Measurements from ENCODE around the gene NMT2. TPM values are rescaled to one million over a fixed set of nuclear protein-coding genes. Genes with fewer than 3 reads are reported as not detected.

Gene NMT2
- total RNA-seq, 1 experiment from 2014 or later, result 51.2 TPM

- DNase-seq (ENCODE audit: low read depth), result no peak
These were observed 27.1 kb downstream of the NMT2 start for GRCh38 chr10:15141136-15142054.

- no peak for DNase-seq (ENCODE audit: low read depth)
These were observed 27.8 kb downstream of the NMT2 start for GRCh38 chr10:15140698-15141097.

DNA sequence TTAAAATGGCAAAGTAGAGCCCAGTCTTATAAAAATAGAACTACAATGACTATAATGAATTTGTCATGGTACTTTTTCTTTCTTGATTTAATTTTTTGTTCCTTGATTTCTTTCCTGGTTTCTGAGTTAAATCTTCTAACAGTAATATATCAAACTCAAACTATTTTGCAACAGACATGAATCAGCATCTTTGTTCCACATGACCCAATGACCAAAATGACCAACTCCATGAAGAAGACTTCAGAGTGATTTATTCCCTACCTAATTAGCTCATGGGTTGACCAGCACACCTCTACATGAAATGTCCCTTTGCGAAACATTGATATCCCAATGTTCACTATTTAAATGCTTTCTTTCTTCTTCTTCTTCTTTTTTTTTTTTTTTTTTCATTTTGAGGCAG, 30.9 kb downstream of the NMT2 start:
- peak; percentile 11 for DNase-seq (ENCODE audit: low read depth)

DNA sequence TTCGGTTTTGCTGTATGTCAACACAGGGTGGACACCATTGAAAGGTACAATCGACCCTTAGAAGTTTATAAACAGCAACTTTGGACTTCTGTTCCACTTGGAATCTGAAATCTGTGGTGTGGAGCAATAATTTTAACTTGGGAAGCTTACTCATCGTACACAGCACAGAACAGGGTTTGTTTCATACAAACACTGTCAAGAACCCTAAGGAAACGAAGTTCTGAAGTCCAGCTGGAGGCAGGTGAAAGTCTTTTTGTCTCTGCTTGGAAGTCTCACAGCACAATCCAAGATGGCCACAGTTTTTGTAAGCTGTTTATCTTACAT, 31.5 kb downstream of the NMT2 start:
- no peak for DNase-seq (ENCODE audit: low read depth)

DNA sequence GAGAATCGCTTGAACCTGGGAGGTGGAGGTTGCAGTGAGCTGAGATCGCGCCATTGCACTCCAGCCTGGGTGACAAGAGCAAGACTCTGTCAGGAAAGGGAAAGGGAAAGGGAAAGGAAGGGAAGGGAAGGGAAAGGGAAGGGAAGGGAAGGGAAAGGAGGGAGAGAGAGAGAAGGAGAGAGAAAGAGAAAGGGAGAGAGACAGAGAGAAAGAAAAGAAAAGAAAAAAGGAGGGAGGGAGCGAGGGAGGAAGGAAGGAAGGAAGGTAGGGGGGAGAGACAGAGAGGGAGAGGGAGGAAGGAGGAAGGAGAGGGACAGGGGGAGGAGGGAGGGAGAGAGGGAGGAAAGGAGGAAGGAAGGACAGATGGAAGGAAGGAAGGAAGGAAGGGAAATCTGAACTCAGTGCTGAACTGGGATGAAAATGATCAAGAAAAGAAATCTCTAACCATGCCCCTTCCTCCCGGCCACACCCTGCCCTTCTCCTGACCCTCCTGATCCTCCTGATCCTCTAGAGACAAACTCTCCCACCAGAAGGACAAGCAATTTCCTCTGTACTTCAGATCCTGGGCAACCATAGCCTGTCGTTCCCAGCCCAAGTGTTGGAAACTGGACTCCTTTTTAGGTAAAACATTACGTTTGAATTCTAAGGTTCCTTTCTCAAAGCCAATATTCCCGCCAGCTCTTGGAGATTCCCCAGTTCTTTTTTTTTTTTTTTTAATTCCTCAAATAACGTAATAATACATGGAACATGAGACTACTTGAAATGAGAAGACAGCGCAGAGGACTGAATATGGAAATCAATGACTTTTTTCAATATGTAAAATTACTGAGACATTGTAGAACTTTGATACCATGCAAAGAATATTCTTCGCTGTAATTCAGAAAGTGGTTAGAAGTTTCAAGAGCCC, 32.1 kb downstream of the NMT2 start:
- DNase-seq (ENCODE audit: low read depth), result no peak

GRCh38 chr10:15131330-15131729, 37.2 kb downstream of the NMT2 start:
- no peak for DNase-seq (ENCODE audit: low read depth)

DNA sequence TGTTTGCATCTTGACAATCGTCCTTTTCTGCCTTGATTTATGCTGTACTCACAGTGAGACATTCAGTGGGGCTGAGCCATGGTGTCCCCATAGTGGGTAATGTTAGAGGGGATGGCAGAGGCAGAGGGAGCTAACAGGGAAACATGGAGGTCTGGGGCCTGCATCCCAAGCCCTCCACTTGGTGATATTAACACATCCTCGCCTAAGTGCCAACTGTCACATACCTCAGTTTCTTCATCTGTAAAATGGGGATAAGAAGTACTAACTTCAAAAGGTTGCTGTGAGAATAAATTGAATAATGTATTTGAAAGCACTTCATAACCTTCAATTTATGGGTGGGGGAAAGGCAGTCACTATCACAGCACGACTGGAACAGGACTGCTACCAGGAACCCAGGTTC, 43.6 kb downstream of the NMT2 start:
- DNase-seq (ENCODE audit: low read depth), result no peak

DNA sequence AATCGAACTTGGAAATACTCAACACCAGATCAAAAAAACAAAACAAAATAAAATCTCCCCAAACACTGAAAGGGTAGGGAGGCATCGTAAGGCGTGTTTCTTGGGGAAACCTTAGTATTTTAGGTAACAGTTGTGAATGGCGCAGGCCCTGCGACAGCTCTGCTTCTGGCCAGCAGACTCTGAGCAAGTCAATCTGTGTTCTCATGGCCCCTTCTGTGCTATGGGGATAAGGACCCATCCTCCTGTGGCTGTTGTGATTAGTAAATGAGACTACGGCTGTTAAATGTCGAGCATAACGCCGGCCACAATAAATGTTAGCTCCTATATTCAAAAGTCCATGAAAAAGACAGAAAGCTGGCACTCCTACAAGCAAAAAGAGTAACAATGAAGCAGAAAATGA, 44.3 kb downstream of the NMT2 start:
- no peak for DNase-seq (ENCODE audit: low read depth)

GRCh38 chr10:15123749-15124184, 44.7 kb downstream of the NMT2 start:
- peak; percentile 62 for DNase-seq (ENCODE audit: low read depth)

DNA sequence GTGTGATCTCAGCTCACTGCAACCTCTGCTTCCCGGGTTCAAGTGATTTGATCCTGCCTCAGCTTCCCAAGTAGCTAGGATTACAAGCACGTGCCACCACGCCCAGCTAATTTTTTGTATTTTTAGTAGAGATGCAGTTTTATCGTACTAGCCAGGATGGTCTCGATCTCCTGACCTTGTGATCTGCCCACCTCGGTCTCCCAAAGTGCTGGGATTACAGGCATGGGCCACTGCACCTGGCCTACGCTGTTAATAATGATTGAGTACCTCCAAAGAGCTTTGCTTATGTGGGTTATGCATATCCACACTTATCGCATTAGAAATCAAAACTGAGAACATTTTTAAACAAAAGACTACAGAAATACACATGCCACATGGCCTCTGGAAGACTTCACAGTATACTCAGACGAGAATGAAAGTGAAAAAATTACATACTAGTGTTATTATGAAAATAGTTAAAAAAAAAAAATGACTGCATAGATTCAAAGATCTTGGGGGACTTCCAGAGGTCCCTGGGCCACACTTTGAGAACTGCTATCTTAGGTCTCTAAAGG, 45.9 kb downstream of the NMT2 start:
- DNase-seq (ENCODE audit: low read depth), result no peak

- DNase-seq (ENCODE audit: low read depth), result no peak
These were observed 46.8 kb downstream of the NMT2 start for GRCh38 chr10:15121707-15122106.

DNA sequence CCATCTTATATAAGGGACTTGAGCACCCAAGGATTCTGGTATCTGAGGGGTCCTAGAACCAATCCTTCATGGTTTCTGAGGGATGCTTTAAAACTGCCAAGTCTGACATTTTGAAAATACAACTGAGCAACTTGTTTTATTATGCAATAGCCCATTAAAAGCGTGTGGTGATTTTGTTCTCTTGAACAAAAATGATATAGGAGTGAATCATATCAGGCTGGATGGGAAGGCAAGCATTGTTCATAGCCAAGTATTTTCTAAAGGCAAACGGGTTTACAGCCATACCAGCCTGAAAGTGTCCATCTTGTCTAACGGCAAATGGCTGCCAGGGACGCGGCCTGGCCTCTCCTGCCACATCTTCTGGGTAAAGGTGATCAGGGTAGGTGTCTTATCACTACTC, 48.0 kb downstream of the NMT2 start:
- DNase-seq (ENCODE audit: low read depth), result peak; percentile 20

DNA sequence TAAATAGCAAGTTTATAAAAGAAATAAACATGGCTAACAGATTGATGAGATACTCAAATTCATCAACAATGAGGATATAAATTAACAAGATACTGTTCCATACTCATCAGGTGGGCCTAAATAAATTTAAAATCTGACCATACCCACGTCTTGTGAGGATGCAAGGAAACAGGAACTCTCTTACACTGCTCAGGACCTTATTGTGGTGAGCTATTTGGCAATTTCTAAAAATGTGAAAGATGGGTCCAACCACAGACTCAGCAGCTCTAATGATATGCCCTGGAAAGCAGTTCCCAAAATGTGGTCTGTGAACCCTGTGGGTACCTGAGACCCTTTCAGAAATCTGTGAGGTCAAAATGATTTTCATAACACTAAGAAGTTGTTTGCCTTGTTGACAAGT, 49.9 kb downstream of the NMT2 start:
- no peak for DNase-seq (ENCODE audit: low read depth)

DNA sequence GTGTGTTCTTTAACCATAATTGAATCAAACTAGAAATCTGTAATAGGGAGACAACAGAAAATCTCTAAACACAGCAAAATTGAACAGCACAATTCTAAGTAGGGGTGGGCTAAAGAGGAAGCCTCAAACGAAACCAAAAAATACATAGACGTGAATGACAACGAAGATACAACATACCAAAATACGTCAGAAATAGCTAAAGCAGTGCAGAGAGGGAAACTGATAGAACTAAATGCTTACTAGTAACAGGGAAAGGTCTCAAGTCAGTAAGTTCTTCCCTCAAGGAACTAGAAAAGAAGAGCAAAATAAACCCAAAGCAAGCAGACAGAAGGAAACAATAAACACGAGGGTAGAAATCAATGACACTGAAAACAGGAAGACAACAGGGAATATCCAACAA, 52.3 kb downstream of the NMT2 start:
- DNase-seq (ENCODE audit: low read depth), result no peak

DNA sequence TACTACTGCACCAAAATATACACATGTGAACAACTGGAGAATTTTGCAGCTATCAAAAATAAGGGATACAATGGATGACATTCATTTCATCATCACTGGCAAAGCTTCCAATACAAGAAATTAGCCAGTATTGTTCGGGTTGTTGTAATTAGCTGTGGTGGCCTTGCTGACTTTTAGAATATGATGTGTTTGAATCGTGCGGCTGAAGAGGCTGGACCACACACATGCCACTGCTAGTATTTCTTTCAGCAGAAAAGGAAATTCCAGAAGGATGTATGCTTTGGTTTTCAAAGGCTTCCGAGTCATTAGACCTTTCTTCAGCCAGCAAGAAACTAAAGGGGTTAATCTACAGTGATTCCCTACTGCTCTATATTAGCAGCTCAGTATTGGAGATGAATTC, 54.7 kb downstream of the NMT2 start:
- DNase-seq (ENCODE audit: low read depth), result no peak

- DNase-seq (ENCODE audit: low read depth), result no peak
These were observed 55.8 kb downstream of the NMT2 start for GRCh38 chr10:15112657-15113056.

DNA sequence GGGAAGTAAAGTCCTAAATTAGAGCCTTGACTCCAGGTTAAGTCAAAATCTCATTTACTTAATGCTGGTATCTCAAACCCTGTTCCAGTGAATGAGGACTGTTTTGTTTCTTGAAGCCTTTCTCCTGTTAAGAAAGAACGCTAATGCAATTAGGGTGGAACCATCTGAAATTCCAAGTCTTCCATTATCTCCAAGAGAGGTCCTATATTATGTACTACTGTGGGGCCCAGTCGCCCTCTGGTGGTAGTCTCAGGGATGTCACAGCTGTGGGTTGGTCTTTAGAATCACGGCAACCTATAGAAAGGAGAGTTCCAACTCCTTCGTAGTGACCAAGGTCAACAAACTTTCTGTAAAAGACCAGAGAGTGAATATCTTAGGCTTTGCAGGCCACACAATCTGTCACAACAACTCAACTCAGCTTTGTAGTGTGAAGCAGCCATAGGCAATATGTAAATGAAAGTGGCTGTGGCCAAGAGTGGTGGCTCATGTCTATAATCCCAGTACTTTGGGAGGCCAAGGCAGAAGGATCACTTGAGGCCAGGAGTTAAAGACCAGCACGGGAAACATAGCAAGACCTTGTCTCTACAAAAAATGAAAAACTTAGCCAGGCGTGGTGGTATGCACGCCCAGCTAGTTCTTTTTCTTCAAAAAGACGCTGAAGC, 62.0 kb downstream of the NMT2 start:
- DNase-seq (ENCODE audit: low read depth), result peak; percentile 47

- DNase-seq (ENCODE audit: low read depth), result no peak
These were observed 65.0 kb downstream of the NMT2 start for GRCh38 chr10:15103513-15103912.

DNA sequence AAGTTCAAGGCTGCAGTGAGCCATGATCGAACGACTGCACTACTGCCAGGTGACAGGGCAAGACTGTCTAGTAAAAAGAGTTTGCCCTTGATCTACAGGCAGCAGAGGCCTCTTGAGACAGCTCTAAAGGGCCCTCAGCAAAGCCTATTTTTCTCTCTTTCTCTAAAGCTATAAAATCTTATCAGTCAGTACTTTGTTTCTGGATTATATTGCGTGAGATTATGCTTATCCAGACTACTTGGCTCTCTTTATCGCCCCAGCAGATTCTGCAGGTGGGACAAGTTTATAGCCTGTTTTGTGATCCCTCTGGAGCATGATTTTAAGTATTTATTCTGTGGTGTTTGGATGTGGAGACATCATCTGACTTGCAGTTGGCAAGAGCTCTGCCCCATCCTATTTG, 68.6 kb downstream of the NMT2 start:
- no peak for DNase-seq (ENCODE audit: low read depth)

GRCh38 chr10:15097011-15097812, 71.3 kb downstream of the NMT2 start, which contains the start of gene RPP38:
Gene RPP38, plus strand, starts transcription at chr10:15097355. Its CDS starts 5,960 bp downstream, at chr10:15103315.
- DNase-seq (ENCODE audit: low read depth), result peak; percentile 84

DNA sequence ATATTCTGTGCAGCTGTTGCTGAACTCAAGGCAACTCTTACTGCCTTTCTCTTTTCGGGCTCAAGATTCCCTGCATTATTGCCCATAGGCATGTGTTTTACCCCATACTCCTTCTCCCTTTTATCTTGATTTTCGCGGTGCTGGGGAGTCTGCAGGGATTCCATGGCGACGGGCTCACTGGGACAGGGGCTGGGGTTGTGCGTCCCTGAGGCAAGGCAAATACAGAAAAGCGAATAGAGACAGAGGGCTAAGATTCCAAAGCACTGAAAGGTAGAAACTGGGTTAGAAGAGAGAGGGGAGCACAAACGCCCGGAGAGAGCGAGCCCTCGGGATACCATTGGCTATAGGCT, 71.9 kb downstream of the NMT2 start:
- no peak for DNase-seq (ENCODE audit: low read depth)
